H9 (cell line): ENCODE results near the gene CTAGE8. TPM values are rescaled to one million over a fixed set of nuclear protein-coding genes. Genes with fewer than 3 reads are reported as not detected.
"Not testable (repeated sequence)": the region's sequence is repeated elsewhere in the genome, so short reads cannot be mapped to it uniquely, and the experiment has no call there.

Experiments
- DNase-seq: peaks from one replicate; pipeline ENCODE4 v3.0.0-alpha.2; 2017
- H2AFZ ChIP-seq: one replicate; pipeline ENCODE4 v1.6.1; 2013; ENCODE audit warnings: mild to moderate bottlenecking, low read length, control low read depth, moderate library complexity
- H2AK5ac ChIP-seq: 2 replicates; pipeline ENCODE4 v1.6.1; 2013; ENCODE audit warnings: low read length, control low read depth, mixed read lengths; ENCODE audit not compliant: insufficient read length
- H2BK120ac ChIP-seq: one replicate; pipeline ENCODE4 v1.6.1; 2013; ENCODE audit warnings: low read depth, mild to moderate bottlenecking, low read length, control low read depth, inconsistent platforms; ENCODE audit not compliant: poor library complexity, severe bottlenecking
- H2BK12ac ChIP-seq: 2 replicates; pipeline ENCODE4 v1.6.1; 2013; ENCODE audit warnings: low read length, control low read depth, mixed read lengths, low read depth; ENCODE audit not compliant: insufficient read length
- H2BK15ac ChIP-seq: 2 replicates; pipeline ENCODE4 v1.6.1; 2013; ENCODE audit warnings: low read depth, low read length, control low read depth
- H2BK20ac ChIP-seq: one replicate; pipeline ENCODE4 v1.6.1; 2013; ENCODE audit warnings: low read depth, mild to moderate bottlenecking, low read length, control low read depth, inconsistent platforms; ENCODE audit not compliant: poor library complexity, severe bottlenecking
- H2BK5ac ChIP-seq: 2 replicates; pipeline ENCODE4 v1.6.1; 2013; ENCODE audit warnings: low read length, control low read depth, mixed read lengths; ENCODE audit not compliant: insufficient read length
- H3K14ac ChIP-seq: 2 replicates; pipeline ENCODE4 v1.6.1; 2013; ENCODE audit warnings: low read length, control low read depth; ENCODE audit not compliant: insufficient read depth
- H3K18ac ChIP-seq: 2 replicates; pipeline ENCODE4 v1.6.1; 2013; ENCODE audit warnings: low read depth, mild to moderate bottlenecking, mixed read lengths, low read length, control low read depth; ENCODE audit not compliant: insufficient read length
- H3K23ac ChIP-seq: 2 replicates; pipeline ENCODE4 v1.6.1; 2013; ENCODE audit warnings: low read length, control low read depth, mixed read lengths, low read depth; ENCODE audit not compliant: insufficient read length
- H3K23me2 ChIP-seq: 2 replicates; pipeline ENCODE4 v1.6.1; 2013; ENCODE audit warnings: low read depth, mild to moderate bottlenecking, mixed read lengths, low read length, control low read depth; ENCODE audit not compliant: insufficient read length, poor library complexity, severe bottlenecking
- H3K27ac ChIP-seq: 2 replicates; pipeline ENCODE4 v1.5.1; 2013; ENCODE audit warnings: low read length, control low read depth, mixed read lengths, low read depth; ENCODE audit not compliant: insufficient read length
- H3K27me3 ChIP-seq: 2 replicates; pipeline ENCODE4 v1.6.1; 2013; ENCODE audit warnings: low read length, control low read depth, inconsistent platforms; ENCODE audit not compliant: insufficient read depth
- H3K4ac ChIP-seq: 2 replicates; pipeline ENCODE4 v1.6.1; 2013; ENCODE audit warnings: low read depth, mild to moderate bottlenecking, control low read depth, inconsistent platforms, low read length, moderate library complexity
- H3K4me1 ChIP-seq: 2 replicates; pipeline ENCODE4 v1.6.1; 2013; ENCODE audit warnings: low read length, control low read depth, inconsistent platforms; ENCODE audit not compliant: insufficient read depth
- H3K4me2 ChIP-seq: 2 replicates; pipeline ENCODE4 v1.6.1; 2013; ENCODE audit warnings: low read length, control low read depth, mixed read lengths; ENCODE audit not compliant: insufficient read length, insufficient read depth
- H3K56ac ChIP-seq: 2 replicates; pipeline ENCODE4 v1.6.1; 2013; ENCODE audit warnings: low read depth, mild to moderate bottlenecking, mixed read lengths, low read length, control low read depth; ENCODE audit not compliant: insufficient read length
- H3K79me1 ChIP-seq: 2 replicates; pipeline ENCODE4 v1.6.1; 2013; ENCODE audit warnings: low read depth, mild to moderate bottlenecking, moderate library complexity, low read length, control low read depth, inconsistent platforms; ENCODE audit not compliant: insufficient read depth, poor library complexity, severe bottlenecking
- H3K79me2 ChIP-seq: 2 replicates; pipeline ENCODE4 v1.6.1; 2013; ENCODE audit warnings: low read length, control low read depth, inconsistent platforms; ENCODE audit not compliant: insufficient read depth
- H3K9ac ChIP-seq: 2 replicates; pipeline ENCODE4 v1.6.1; 2013; ENCODE audit warnings: low read length, control low read depth, mixed read lengths; ENCODE audit not compliant: insufficient read length; ENCODE audit errors: extremely low read depth
- H3K9me3 ChIP-seq: one replicate; pipeline ENCODE4 v1.6.1; 2013; ENCODE audit warnings: low read depth, low read length, inconsistent platforms; ENCODE audit not compliant: control insufficient read depth
- H3T11ph ChIP-seq: one replicate; pipeline ENCODE4 v1.6.1; 2013; ENCODE audit warnings: mild to moderate bottlenecking, low read length, control low read depth, inconsistent platforms
- H4K20me1 ChIP-seq: one replicate; pipeline ENCODE4 v1.6.1; 2013; ENCODE audit not compliant: control insufficient read depth, insufficient read length, insufficient read depth
- H4K5ac ChIP-seq: 2 replicates; pipeline ENCODE4 v1.6.1; 2013; ENCODE audit warnings: low read depth, mild to moderate bottlenecking, mixed read lengths, low read length, control low read depth; ENCODE audit not compliant: insufficient read length
- H4K8ac ChIP-seq: replicated peaks from 2 replicates; pipeline ENCODE4 v1.6.1; 2013; ENCODE audit warnings: low read length, control low read depth, mixed read lengths, low read depth; ENCODE audit not compliant: insufficient read length
- H4K91ac ChIP-seq: 2 replicates; pipeline ENCODE4 v1.6.1; 2013; ENCODE audit warnings: low read depth, mild to moderate bottlenecking, moderate library complexity, mixed read lengths, low read length, control low read depth; ENCODE audit not compliant: insufficient read length
- H3K27ac Mint-ChIP-seq, 3 experiments: 2 replicates in 2 of 3; 3 replicates in 1 of 3; pipeline ENCODE4 v1.8.0; 2020 to 2021; ENCODE audit warnings: mixed read lengths in 3 of 3, mild to moderate bottlenecking in 1 of 3, moderate library complexity in 1 of 3
- H3K27me3 Mint-ChIP-seq: 2 replicates; pipeline ENCODE4 v1.8.0; 2021; ENCODE audit warnings: low read depth, mild to moderate bottlenecking, moderate library complexity, mixed read lengths
- H3K36me3 Mint-ChIP-seq, 3 experiments: 2 replicates in 2 of 3; 3 replicates in 1 of 3; pipeline ENCODE4 v1.8.0; 2020 to 2021; ENCODE audit warnings: low read depth in 3 of 3, mixed read lengths in 3 of 3; ENCODE audit not compliant: insufficient read depth in 1 of 3
- H3K4me1 Mint-ChIP-seq, 2 experiments: 2 replicates each; pipeline ENCODE4 v1.8.0; 2020; ENCODE audit warnings: mixed read lengths in 2 of 2
- H3K4me3 Mint-ChIP-seq, 2 experiments: 2 replicates in 1 of 2; 3 replicates in 1 of 2; pipeline ENCODE4 v1.8.0; 2020 to 2021; ENCODE audit warnings: mild to moderate bottlenecking in 2 of 2, mixed read lengths in 2 of 2, moderate library complexity in 1 of 2
- H3K9me3 Mint-ChIP-seq, 2 experiments: 2 replicates in 1 of 2; 3 replicates in 1 of 2; pipeline ENCODE4 v1.8.0; 2020; ENCODE audit warnings: mild to moderate bottlenecking in 2 of 2, mixed read lengths in 2 of 2, moderate library complexity in 1 of 2
- WGBS: extraction: QIAGEN DNeasy Blood & Tissue Kit; methylation state at CpG from one replicate; pipeline ENCODE4 v1.1.7; 2013; ENCODE audit warnings: missing lambda C conversion rate, low lambda C conversion rate, mixed read lengths; ENCODE audit not compliant: insufficient read length; ENCODE audit errors: extremely low coverage; 5-methylcytosine and 5-hydroxymethylcytosine counted together
- total RNA-seq: library from RNA; stranded (reverse); gene quantifications from 2 replicates; pipeline ENCODE4 v1.2.1, GENCODE V29; 2021

Gene CTAGE8
- total RNA-seq, 1 experiment from 2014 or later, result 4.9 TPM

- H2AFZ ChIP-seq, result not testable (repeated sequence)
Observed at GRCh38 chr7:144275281-144275680, 6.2 kb upstream of the CTAGE8 start.

DNA sequence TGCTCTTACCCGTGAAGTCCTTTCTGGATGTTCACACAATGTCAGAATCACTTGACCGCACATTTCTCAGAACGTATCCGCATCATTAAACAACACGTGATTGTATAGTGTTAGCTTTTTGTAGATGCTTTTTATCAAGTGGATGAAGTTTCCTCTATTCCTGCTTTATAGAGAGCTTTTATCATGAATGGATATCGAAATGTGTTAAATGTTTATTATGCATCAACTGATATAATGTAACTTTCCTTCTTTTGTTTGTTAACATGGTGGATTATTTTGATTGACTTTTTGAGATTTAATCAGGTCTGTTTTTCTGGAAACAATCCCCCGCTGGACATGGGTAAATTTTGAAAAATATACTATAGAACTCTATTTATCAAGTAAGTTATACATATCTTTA is 4.4 kb downstream of the CTAGE8 start, which contains the start of gene OR2A7:
TSS of gene OR2A7 (minus strand) at position 101 of the 400 bp plus-strand sequence. CDS start 5,164 bp downstream, outside the sequence.
- H3K4me1 Mint-ChIP-seq, H4K20me1 ChIP-seq, H3K9ac ChIP-seq, H3K23me2 ChIP-seq, H3K4me3 Mint-ChIP-seq, H2BK12ac ChIP-seq, H3T11ph ChIP-seq, H3K79me2 ChIP-seq, H3K9me3 Mint-ChIP-seq, H3K79me1 ChIP-seq, H4K8ac ChIP-seq, H3K27ac Mint-ChIP-seq, H3K27ac ChIP-seq, H3K36me3 Mint-ChIP-seq, H3K23ac ChIP-seq, H4K5ac ChIP-seq, H2BK20ac ChIP-seq, H2AFZ ChIP-seq, H2BK15ac ChIP-seq, H3K9me3 ChIP-seq, H3K27me3 Mint-ChIP-seq, H2BK120ac ChIP-seq, H3K27me3 ChIP-seq, DNase-seq, H3K14ac ChIP-seq, H2BK5ac ChIP-seq, H3K4me2 ChIP-seq, H3K56ac ChIP-seq, H4K91ac ChIP-seq, H3K4ac ChIP-seq, H3K18ac ChIP-seq, H2AK5ac ChIP-seq, H3K4me1 ChIP-seq: not testable (repeated sequence)
- WGBS, result no CpG with 5 or more reads among the region's 7 CpGs

More at GRCh38 chr7:144275281-144275680, 6.2 kb upstream of the CTAGE8 start:
- not testable (repeated sequence) for H3K27me3 ChIP-seq, DNase-seq, H2BK120ac ChIP-seq, H4K20me1 ChIP-seq, H2BK12ac ChIP-seq, H2BK20ac ChIP-seq, H3K56ac ChIP-seq, H3K9me3 Mint-ChIP-seq, H3T11ph ChIP-seq, H3K4me2 ChIP-seq, H4K5ac ChIP-seq, H4K91ac ChIP-seq, H3K79me2 ChIP-seq, H3K9me3 ChIP-seq, H3K36me3 Mint-ChIP-seq, H3K14ac ChIP-seq, H2BK5ac ChIP-seq, H3K23me2 ChIP-seq, H3K4ac ChIP-seq, H3K4me1 ChIP-seq, H3K27ac ChIP-seq, H3K4me1 Mint-ChIP-seq, H3K27ac Mint-ChIP-seq, H2AK5ac ChIP-seq, H4K8ac ChIP-seq, H3K18ac ChIP-seq, H3K9ac ChIP-seq, H3K23ac ChIP-seq, H3K27me3 Mint-ChIP-seq, H2BK15ac ChIP-seq, H3K79me1 ChIP-seq, H3K4me3 Mint-ChIP-seq
- no CpG with 5 or more reads among the region's 6 CpGs for WGBS
